ENCODE results near the gene NAV2.

DNA sequence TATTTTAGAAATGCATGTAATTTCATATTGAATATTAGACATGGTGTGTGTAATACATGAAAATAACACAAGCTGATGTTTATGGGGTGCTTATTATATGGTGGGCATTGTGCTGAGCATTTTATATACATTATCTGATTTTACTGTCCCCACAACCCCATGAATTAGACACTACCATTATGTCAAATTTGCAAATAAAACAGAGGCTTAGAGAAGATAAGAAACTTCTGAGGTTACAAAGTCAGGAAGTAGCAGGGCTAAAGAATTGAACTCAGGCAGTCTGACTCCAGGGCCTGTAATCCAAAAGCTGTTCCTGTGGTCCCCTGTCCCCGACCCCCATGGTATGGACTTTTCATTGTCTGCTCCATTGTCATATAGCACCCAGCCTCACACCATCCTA, 49.4 kb upstream of the NAV2 start:
- TF ChIP-seq, protein P1, sequence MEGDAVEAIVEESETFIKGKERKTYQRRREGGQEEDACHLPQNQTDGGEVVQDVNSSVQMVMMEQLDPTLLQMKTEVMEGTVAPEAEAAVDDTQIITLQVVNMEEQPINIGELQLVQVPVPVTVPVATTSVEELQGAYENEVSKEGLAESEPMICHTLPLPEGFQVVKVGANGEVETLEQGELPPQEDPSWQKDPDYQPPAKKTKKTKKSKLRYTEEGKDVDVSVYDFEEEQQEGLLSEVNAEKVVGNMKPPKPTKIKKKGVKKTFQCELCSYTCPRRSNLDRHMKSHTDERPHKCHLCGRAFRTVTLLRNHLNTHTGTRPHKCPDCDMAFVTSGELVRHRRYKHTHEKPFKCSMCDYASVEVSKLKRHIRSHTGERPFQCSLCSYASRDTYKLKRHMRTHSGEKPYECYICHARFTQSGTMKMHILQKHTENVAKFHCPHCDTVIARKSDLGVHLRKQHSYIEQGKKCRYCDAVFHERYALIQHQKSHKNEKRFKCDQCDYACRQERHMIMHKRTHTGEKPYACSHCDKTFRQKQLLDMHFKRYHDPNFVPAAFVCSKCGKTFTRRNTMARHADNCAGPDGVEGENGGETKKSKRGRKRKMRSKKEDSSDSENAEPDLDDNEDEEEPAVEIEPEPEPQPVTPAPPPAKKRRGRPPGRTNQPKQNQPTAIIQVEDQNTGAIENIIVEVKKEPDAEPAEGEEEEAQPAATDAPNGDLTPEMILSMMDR (IDR thresholded peaks at IDR 0.05; ENCODE audit: low read depth, low read length) = no peak
- no peak for TF ChIP-seq POLR2A (IDR thresholded peaks at IDR 0.05; ENCODE audit: extremely low read depth, insufficient read length)
- TF ChIP-seq MYC (IDR thresholded peaks at IDR 0.05; ENCODE audit: low read depth, low read length) = no peak

All from NB4 (cell line).